Measurements from ENCODE around the gene RNU6-9.

- TF ChIP-seq CTCF (IDR thresholded peaks at IDR 0.05), result no peak
- no peak for TF ChIP-seq POLR2A (IDR thresholded peaks at IDR 0.05)
- no peak for TF ChIP-seq EP300 (IDR thresholded peaks at IDR 0.05)
Observed at GRCh38 chr19:928471-929202, 35.4 kb downstream of the RNU6-9 start.

Measured in suprapubic skin (tissue), 3 donors.